Upper lobe of right lung (tissue), 1 donor: ENCODE results near the gene QSOX2. TPM values are rescaled to one million over a fixed set of nuclear protein-coding genes. Genes with fewer than 3 reads are reported as not detected.

Experiments
- ATAC-seq: fragments of 200-7000 bp; cut with Tn5 transposase; one replicate; pipeline ENCODE4 v1.9.1; 2020; ENCODE audit warnings: mild to moderate bottlenecking, moderate library complexity
- DNase-seq: peaks from one replicate; pipeline ENCODE4 v3.0.0-alpha.2; 2020
- H3K27ac ChIP-seq: fragments of 200-600 bp; one replicate; pipeline ENCODE4 v1.8.0; 2022
- H3K27me3 ChIP-seq: fragments of 200-600 bp; one replicate; pipeline ENCODE4 v1.8.0; 2022; ENCODE audit warnings: mild to moderate bottlenecking
- H3K36me3 ChIP-seq: fragments of 200-600 bp; one replicate; pipeline ENCODE4 v1.8.0; 2022
- H3K4me1 ChIP-seq: fragments of 200-600 bp; one replicate; pipeline ENCODE4 v1.8.0; 2022
- H3K4me3 ChIP-seq: fragments of 200-600 bp; one replicate; pipeline ENCODE4 v1.8.0; 2022; ENCODE audit warnings: mild to moderate bottlenecking
- H3K9me3 ChIP-seq: fragments of 200-600 bp; one replicate; pipeline ENCODE4 v1.8.0; 2022
- CTCF ChIP-seq: fragments of 200-600 bp; IDR thresholded peaks from one replicate; pipeline ENCODE4 v1.8.0; 2022; ENCODE audit warnings: antibody characterized with exemption
- intact Hi-C: fragments of 100-400 bp; cut with DNase I; formaldehyde crosslinking; loops from one replicate; pipeline ENCODE4 v1.11.0; 2022
- total RNA-seq: library from RNA; stranded (reverse); fragmentation: NEBNext Ultra II Directional; extraction: Animal tissue kit (Norgen Biotek cat#: 25700); gene quantifications from one replicate; pipeline ENCODE4 v1.2.1, GENCODE V29; 2021
- donor health status: DM: no; HTN: yes; CAD: no; lungs with severe emphysema.

QSOX2 gene
- total RNA-seq, 1 donor from 2014 or later = 13.1 TPM

GRCh38 chr9:136211006-136211405 lies 34.6 kb downstream of the QSOX2 start:
- no peaks in the 10 kb centered on the region for H3K9me3 ChIP-seq
- ATAC-seq (no peak), DNase-seq (no peak)
- no peak overlapping the region for H3K4me3 ChIP-seq
- H3K27me3 ChIP-seq = no peaks in the 10 kb centered on the region
- intact Hi-C loops = no loop called here
- no peak for TF ChIP-seq CTCF
- peaks cover 18% of the 10 kb centered on the region for H3K36me3 ChIP-seq
- H3K27ac ChIP-seq = no peak overlapping the region
- H3K4me1 ChIP-seq = no peaks in the 10 kb centered on the region

- H3K4me3 ChIP-seq = no peak overlapping the region
- peaks cover 12% of the 10 kb centered on the region for H3K36me3 ChIP-seq
- no peaks in the 10 kb centered on the region for H3K4me1 ChIP-seq
- DNase-seq (no peak), ATAC-seq (no peak)
- no peak for TF ChIP-seq CTCF
- no peak overlapping the region for H3K27ac ChIP-seq
- intact Hi-C loops = no loop called here
- peaks cover 3% of the 10 kb centered on the region for H3K27me3 ChIP-seq
- H3K9me3 ChIP-seq = no peaks in the 10 kb centered on the region
These were observed 35.3 kb downstream of the QSOX2 start for GRCh38 chr9:136210276-136210675.

- ATAC-seq (no peak), DNase-seq (no peak)
- no peak for TF ChIP-seq CTCF
- Histone ChIP-seq H3K4me3 (no peak overlapping the region), H3K27me3 (peaks cover 8% of the 10 kb centered on the region), H3K9me3 (no peaks in the 10 kb centered on the region), H3K4me1 (no peaks in the 10 kb centered on the region), H3K27ac (no peak overlapping the region), H3K36me3 (peaks cover 8% of the 10 kb centered on the region)
- intact Hi-C loops = no loop called here
These were observed 35.8 kb downstream of the QSOX2 start for GRCh38 chr9:136209786-136210185.

GRCh38 chr9:136209232-136209631 lies 36.4 kb downstream of the QSOX2 start:
- Histone ChIP-seq H3K27ac (no peak overlapping the region), H3K36me3 (peaks cover 3% of the 10 kb centered on the region), H3K9me3 (no peaks in the 10 kb centered on the region), H3K4me3 (no peak overlapping the region), H3K4me1 (no peaks in the 10 kb centered on the region), H3K27me3 (peaks cover 14% of the 10 kb centered on the region)
- DNase-seq (no peak), ATAC-seq (no peak)
- intact Hi-C loops = no loop called here
- TF ChIP-seq CTCF = no peak

- ATAC-seq = no peak
- DNase-seq = no peak
These were observed 36.9 kb downstream of the QSOX2 start for GRCh38 chr9:136208675-136209074.

More at GRCh38 chr9:136208675-136209074, 36.9 kb downstream of the QSOX2 start:
- no peak for TF ChIP-seq CTCF
- H3K4me1 ChIP-seq = no peaks in the 10 kb centered on the region
- no peak overlapping the region for H3K4me3 ChIP-seq
- intact Hi-C loops = no loop called here
- no peaks in the 10 kb centered on the region for H3K9me3 ChIP-seq
- H3K27me3 ChIP-seq = peaks cover 19% of the 10 kb centered on the region
- no peaks in the 10 kb centered on the region for H3K36me3 ChIP-seq
- H3K27ac ChIP-seq = no peak overlapping the region
